Measurements from ENCODE around the gene NPTX1. TPM values are rescaled to one million over a fixed set of nuclear protein-coding genes. Genes with fewer than 3 reads are reported as not detected.

The NPTX1 gene
- total RNA-seq, 3 donors from 2014 or later (not counting 1 experiment from before 2014, with no cell fraction given) = 1.0 to 2.2 (median 2.2) TPM

DNA sequence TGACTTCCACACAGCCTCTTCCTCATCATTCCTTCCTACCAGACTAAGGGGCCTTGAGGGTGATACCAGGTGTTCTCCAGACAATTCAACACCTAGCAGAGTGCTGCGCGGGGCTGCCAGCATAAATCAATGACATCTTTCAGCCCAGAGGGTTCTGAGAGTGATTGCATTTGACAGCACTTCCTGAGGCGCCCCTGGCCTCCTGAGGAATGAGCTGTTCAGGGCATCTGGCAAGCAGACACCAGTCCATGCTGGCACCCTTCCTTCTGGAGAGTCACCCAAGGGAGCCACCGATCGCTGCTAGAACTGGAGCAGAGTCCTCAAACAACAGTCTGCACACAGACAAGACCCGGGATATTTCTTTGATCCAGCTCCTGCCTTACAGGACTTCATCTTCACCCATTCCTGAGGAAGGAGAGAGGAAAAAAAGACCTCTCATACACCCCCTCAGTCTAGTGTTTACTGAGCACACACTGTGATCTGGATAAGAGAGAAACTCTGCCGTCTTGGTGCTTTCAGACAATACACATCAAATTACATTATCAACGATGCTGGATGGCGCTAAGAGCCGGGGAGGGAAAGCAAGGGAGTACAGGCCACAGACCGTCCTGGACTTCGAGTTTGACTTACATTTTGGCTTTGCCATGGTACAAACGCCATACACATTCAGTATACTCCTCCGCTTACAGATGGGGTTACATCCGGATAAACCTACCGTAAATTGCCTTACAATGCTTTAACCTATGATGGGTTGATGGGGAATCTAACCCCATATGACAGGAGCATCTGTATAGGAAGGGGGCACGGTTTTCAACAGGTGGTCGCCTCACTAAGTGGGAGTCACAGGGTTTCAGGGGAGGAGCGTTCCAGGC is 23.0 kb downstream of the NPTX1 start:
- 90% methylated on average over 19 of the region's 19 CpGs for WGBS (ENCODE audit: insufficient coverage)
- no peaks in the 10 kb centered on the region for H3K9me3 ChIP-seq (ENCODE audit: control insufficient read depth, insufficient read depth, low read length)
- peaks cover 39% of the 10 kb centered on the region for H3K4me1 ChIP-seq (ENCODE audit: control insufficient read depth, insufficient read depth, low read length)
- Mint-ChIP-seq H3K4me1 (peaks cover 26 to 29% of the 10 kb centered on the region in 2 donors), H3K9me3 (no peaks in the 10 kb centered on the region), H3K36me3 (no peaks in the 10 kb centered on the region), H3K4me3 (peak overlapping the region; percentile 85), H3K27ac (peak overlapping the region; percentile 97 to 99), H3K27me3 (ENCODE audit: low read depth in 2 of 2) (peaks cover 0 to 2% of the 10 kb centered on the region in 2 donors)
- no peaks in the 10 kb centered on the region for H3K27me3 ChIP-seq (ENCODE audit: control insufficient read depth, insufficient read depth, low read length)
- TF ChIP-seq, protein P1, sequence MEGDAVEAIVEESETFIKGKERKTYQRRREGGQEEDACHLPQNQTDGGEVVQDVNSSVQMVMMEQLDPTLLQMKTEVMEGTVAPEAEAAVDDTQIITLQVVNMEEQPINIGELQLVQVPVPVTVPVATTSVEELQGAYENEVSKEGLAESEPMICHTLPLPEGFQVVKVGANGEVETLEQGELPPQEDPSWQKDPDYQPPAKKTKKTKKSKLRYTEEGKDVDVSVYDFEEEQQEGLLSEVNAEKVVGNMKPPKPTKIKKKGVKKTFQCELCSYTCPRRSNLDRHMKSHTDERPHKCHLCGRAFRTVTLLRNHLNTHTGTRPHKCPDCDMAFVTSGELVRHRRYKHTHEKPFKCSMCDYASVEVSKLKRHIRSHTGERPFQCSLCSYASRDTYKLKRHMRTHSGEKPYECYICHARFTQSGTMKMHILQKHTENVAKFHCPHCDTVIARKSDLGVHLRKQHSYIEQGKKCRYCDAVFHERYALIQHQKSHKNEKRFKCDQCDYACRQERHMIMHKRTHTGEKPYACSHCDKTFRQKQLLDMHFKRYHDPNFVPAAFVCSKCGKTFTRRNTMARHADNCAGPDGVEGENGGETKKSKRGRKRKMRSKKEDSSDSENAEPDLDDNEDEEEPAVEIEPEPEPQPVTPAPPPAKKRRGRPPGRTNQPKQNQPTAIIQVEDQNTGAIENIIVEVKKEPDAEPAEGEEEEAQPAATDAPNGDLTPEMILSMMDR (IDR thresholded peaks at IDR 0.05) = no peak
- intact Hi-C loops (cut with micrococcal nuclease) = no loop called here
- H3K27ac ChIP-seq (ENCODE audit: low read length) = no peak overlapping the region
- ATAC-seq = no peak
- DNase-seq = no peak
- H3K4me3 ChIP-seq (ENCODE audit: low read length) = no peak overlapping the region
- no peaks in the 10 kb centered on the region for H3K36me3 ChIP-seq (ENCODE audit: control insufficient read depth, insufficient read depth, low read length)

DNA sequence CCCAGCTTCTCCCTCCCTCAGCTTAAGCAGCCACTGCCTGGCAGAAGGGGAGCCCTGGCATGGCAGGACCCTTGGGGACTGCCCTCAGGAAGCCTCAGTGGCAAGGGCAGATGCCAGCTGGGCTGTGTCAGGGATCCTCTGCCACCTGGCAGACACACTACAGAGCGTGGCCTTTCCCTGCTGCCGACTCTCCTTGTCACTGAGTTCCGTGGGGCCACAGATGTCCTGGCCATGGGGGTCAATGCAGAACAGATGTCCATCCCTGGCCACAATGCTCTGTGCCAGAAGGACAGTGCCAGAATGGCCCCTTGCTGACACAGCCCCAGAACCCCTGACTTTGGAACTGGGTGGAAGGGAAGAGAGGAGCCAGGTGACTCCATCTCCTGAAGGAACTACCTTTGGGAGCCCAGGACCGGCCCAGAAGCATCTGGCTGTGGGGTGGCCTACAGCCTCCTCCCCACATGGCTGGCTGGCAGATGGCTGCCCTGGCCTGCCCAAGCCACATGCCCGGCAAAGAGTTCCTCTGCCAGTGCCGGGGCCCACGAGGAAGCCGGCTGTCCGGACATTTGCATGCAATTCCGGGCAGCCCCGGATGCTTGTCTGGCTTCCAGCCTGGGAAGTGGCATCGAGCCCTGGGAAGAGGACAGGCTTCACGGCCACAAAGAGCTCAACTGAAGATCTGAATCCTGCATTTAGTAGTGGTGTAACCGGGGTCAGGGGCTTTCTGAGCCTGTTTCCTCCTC is 24.1 kb downstream of the NPTX1 start:
- Histone ChIP-seq H3K9me3 (ENCODE audit: control insufficient read depth, insufficient read depth, low read length) (no peaks in the 10 kb centered on the region), H3K36me3 (ENCODE audit: control insufficient read depth, insufficient read depth, low read length) (no peaks in the 10 kb centered on the region), H3K4me1 (ENCODE audit: control insufficient read depth, insufficient read depth, low read length) (peaks cover 29% of the 10 kb centered on the region), H3K4me3 (ENCODE audit: low read length) (no peak overlapping the region), H3K27me3 (ENCODE audit: control insufficient read depth, insufficient read depth, low read length) (no peaks in the 10 kb centered on the region), H3K27ac (ENCODE audit: low read length) (no peak overlapping the region)
- Mint-ChIP-seq H3K4me3 (peak overlapping the region; percentile 9), H3K4me1 (peaks cover 20 to 23% of the 10 kb centered on the region in 2 donors), H3K9me3 (no peaks in the 10 kb centered on the region), H3K36me3 (no peaks in the 10 kb centered on the region), H3K27ac (peak overlapping the region in 1 of 2 donors; percentile 45), H3K27me3 (ENCODE audit: low read depth in 2 of 2) (no peaks in the 10 kb centered on the region)
- TF ChIP-seq, protein P1 (IDR thresholded peaks at IDR 0.05) = no peak
- DNase-seq (no peak), ATAC-seq (no peak)
- intact Hi-C loops (cut with micrococcal nuclease) = no loop called here
- WGBS (ENCODE audit: insufficient coverage) = 90% methylated on average over 14 of the region's 14 CpGs

DNA sequence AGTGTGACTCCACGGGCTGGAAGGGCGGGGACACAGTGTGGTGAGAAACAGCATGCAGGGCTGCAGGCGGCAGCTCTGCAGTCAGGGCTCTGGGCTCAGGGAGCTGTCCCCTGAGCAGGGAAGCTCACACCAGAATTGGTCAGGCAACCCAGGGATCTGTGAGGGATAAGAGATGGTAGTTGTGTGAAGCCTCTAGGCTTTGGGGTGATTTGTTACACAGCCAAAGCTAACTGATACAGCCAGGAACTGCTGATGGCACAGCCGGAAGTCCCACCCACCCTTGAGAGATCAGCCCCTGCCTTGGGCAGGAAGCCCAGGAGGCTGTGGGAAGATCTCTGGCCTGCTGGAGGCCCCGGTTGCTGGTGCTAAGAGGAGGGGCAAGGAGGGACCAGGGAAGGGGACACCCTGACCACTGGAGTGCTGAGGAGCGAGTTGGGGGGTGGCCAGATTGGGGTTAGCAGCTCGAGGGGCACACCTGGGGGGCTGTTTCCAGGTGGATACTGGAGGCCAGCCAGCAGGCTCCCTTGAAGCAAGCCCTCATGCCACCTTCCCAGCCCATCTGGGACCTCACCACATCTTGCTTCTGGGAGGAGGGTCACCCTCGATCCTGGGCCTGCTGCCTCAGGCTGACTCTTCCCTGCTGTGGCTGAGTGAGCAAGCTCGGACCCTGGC is 25.2 kb downstream of the NPTX1 start:
- WGBS (ENCODE audit: insufficient coverage) = 82% methylated on average over 9 of the region's 9 CpGs
- H3K36me3 Mint-ChIP-seq = no peaks in the 10 kb centered on the region
- Histone ChIP-seq H3K27ac (ENCODE audit: low read length) (no peak overlapping the region), H3K9me3 (ENCODE audit: control insufficient read depth, insufficient read depth, low read length) (no peaks in the 10 kb centered on the region), H3K4me1 (ENCODE audit: control insufficient read depth, insufficient read depth, low read length) (peaks cover 18% of the 10 kb centered on the region), H3K27me3 (ENCODE audit: control insufficient read depth, insufficient read depth, low read length) (no peaks in the 10 kb centered on the region), H3K36me3 (ENCODE audit: control insufficient read depth, insufficient read depth, low read length) (no peaks in the 10 kb centered on the region), H3K4me3 (ENCODE audit: low read length) (no peak overlapping the region)
- DNase-seq (no peak), ATAC-seq (no peak)
- H3K9me3 Mint-ChIP-seq = no peaks in the 10 kb centered on the region
- H3K4me3 Mint-ChIP-seq = no peak overlapping the region
- TF ChIP-seq, protein P1 (IDR thresholded peaks at IDR 0.05) = no peak
- H3K27ac Mint-ChIP-seq = peak overlapping the region in 1 of 2 donors; percentile 31
- intact Hi-C loops (cut with micrococcal nuclease) = no loop called here
- H3K27me3 Mint-ChIP-seq (ENCODE audit: low read depth in 2 of 2) = no peaks in the 10 kb centered on the region
- peaks cover 15 to 22% of the 10 kb centered on the region in 2 donors for H3K4me1 Mint-ChIP-seq
